Measurements from ENCODE around the gene CEP128. TPM values are rescaled to one million over a fixed set of nuclear protein-coding genes. Genes with fewer than 3 reads are reported as not detected.

Gene CEP128
- total and polyA plus RNA-seq, 8 donors, result 1.1 to 240 (median 2.6) TPM

GRCh38 chr14:80764921-80765507 is 176.5 kb downstream of the CEP128 start:
- intact Hi-C loops (cut with DNase I; ENCODE audit: low total_unique reads), result no loop called here
- TF ChIP-seq POLR2A (IDR thresholded peaks at IDR 0.05) (no peak), POLR2AphosphoS5 (IDR thresholded peaks at IDR 0.05) (no peak), EP300 (IDR thresholded peaks at IDR 0.05) (no peak), CTCF (IDR thresholded peaks at IDR 0.05) (no peak)
- Histone ChIP-seq H3K4me3 (no peak overlapping the region), H3K27ac (no peak overlapping the region), H3K4me1 (no peaks in the 10 kb centered on the region), H3K36me3 (peaks cover 0 to 14% (median 5%) of the 10 kb centered on the region in 4 donors), H3K9me3 (no peaks in the 10 kb centered on the region), H3K27me3 (no peaks in the 10 kb centered on the region)
- DNase-seq, result no peak
- WGBS, 5 donors, result 86 to 92% (median 88%) methylated on average over 6 of the region's 6 CpGs

GRCh38 chr14:80764496-80764895 is 177.0 kb downstream of the CEP128 start:
- DNase-seq, result no peak
- intact Hi-C loops (cut with DNase I; ENCODE audit: low total_unique reads), result no loop called here
- no peak overlapping the region for H3K27ac ChIP-seq

GRCh38 chr14:80762641-80763228 is 178.8 kb downstream of the CEP128 start:
- H3K27ac ChIP-seq, result no peak overlapping the region
- no peak overlapping the region for H3K4me3 ChIP-seq
- H3K9me3 ChIP-seq, result no peaks in the 10 kb centered on the region
- no peak for DNase-seq
- H3K36me3 ChIP-seq, result peaks cover 0 to 14% (median 5%) of the 10 kb centered on the region in 4 donors
- intact Hi-C loops (cut with DNase I; ENCODE audit: low total_unique reads), result no loop called here
- H3K27me3 ChIP-seq, result no peaks in the 10 kb centered on the region
- WGBS, 5 donors, result 93 to 98% (median 96%) methylated on average over 3 of the region's 3 CpGs
- TF ChIP-seq CTCF (IDR thresholded peaks at IDR 0.05) (no peak), EP300 (IDR thresholded peaks at IDR 0.05) (no peak), POLR2A (IDR thresholded peaks at IDR 0.05) (no peak), POLR2AphosphoS5 (IDR thresholded peaks at IDR 0.05) (no peak)
- H3K4me1 ChIP-seq, result no peaks in the 10 kb centered on the region

More at GRCh38 chr14:80764496-80764895, 177.0 kb downstream of the CEP128 start:
- no peak overlapping the region for H3K4me3 ChIP-seq
- no peaks in the 10 kb centered on the region for H3K9me3 ChIP-seq
- TF ChIP-seq CTCF (IDR thresholded peaks at IDR 0.05) (no peak), POLR2AphosphoS5 (IDR thresholded peaks at IDR 0.05) (no peak), EP300 (IDR thresholded peaks at IDR 0.05) (no peak), POLR2A (IDR thresholded peaks at IDR 0.05) (no peak)
- H3K27me3 ChIP-seq, result no peaks in the 10 kb centered on the region
- peaks cover 0 to 14% (median 5%) of the 10 kb centered on the region in 4 donors for H3K36me3 ChIP-seq
- 70 to 100% (median 100%) methylated on average over 1 of the region's 1 CpG for WGBS, 5 donors
- H3K4me1 ChIP-seq, result no peaks in the 10 kb centered on the region

GRCh38 chr14:80754696-80755095 is 186.8 kb downstream of the CEP128 start:
- Histone ChIP-seq H3K9me3 (no peaks in the 10 kb centered on the region), H3K27me3 (no peaks in the 10 kb centered on the region), H3K36me3 (peaks cover 0 to 9% (median 0%) of the 10 kb centered on the region in 4 donors), H3K27ac (no peak overlapping the region), H3K4me3 (no peak overlapping the region), H3K4me1 (no peaks in the 10 kb centered on the region)
- intact Hi-C loops (cut with DNase I; ENCODE audit: low total_unique reads), result no loop called here
- WGBS, 5 donors, result 90 to 97% (median 96%) methylated on average over 7 of the region's 7 CpGs
- no peak for DNase-seq
- TF ChIP-seq POLR2A (IDR thresholded peaks at IDR 0.05), result no peak
- no peak for TF ChIP-seq POLR2AphosphoS5 (IDR thresholded peaks at IDR 0.05)
- TF ChIP-seq CTCF (IDR thresholded peaks at IDR 0.05), result no peak
- no peak for TF ChIP-seq EP300 (IDR thresholded peaks at IDR 0.05)

All from stomach (tissue), 9 donors.